GM12873 (cell line): ENCODE results near the gene ARHGAP45.

ENCODE experiments used
- TF ChIP-seq, protein P1 (sequence below): IDR thresholded peaks from 2 replicates; pipeline ENCODE4 v1.5.1; 2012; ENCODE audit warnings: low read depth, mild to moderate bottlenecking, moderate library complexity, low read length, control low read depth; ENCODE audit not compliant: insufficient read depth; ENCODE audit errors: missing control alignments

Gene ARHGAP45

DNA sequence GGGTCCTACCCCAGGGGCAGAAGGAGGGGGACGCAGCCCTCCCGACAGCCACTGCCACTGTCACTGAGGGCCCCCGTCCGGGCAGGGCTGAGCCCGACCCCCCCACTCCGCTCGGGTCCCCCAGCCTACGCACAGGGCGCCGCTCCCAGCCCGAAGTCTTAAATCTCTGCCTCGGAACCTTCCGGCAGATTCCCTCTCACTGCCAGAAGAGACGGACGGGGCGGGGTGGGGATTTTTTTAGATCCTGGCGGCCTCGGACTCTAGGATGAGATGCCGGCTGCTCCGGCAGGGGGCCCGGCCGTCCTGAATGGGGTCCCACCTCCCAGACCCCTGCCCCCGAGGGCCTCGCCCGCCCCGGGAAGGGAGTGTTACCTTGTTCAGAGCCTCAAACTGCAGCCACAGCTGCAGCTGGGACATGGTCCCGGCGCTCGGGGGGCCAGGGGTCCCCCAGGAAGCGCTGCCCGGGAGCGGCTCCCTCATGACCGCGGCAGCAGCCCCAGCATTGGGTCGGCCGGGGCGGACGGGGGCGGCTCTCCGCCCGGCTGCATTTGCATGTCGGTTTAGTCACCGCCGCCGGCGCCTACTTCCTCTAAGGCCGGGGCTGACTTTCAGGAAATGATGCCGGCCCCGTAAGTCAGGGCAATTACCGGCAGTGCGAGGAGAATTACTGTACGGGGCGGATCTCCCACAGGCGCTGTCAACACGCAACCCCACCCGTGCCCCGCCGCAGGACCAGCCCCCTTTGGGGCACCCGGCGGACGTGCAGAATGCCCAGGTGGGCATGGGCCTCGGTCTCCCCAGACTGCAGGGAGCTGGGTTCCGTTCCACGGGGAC is 65.0 kb downstream of the ARHGAP45 start:
- TF ChIP-seq, protein P1, sequence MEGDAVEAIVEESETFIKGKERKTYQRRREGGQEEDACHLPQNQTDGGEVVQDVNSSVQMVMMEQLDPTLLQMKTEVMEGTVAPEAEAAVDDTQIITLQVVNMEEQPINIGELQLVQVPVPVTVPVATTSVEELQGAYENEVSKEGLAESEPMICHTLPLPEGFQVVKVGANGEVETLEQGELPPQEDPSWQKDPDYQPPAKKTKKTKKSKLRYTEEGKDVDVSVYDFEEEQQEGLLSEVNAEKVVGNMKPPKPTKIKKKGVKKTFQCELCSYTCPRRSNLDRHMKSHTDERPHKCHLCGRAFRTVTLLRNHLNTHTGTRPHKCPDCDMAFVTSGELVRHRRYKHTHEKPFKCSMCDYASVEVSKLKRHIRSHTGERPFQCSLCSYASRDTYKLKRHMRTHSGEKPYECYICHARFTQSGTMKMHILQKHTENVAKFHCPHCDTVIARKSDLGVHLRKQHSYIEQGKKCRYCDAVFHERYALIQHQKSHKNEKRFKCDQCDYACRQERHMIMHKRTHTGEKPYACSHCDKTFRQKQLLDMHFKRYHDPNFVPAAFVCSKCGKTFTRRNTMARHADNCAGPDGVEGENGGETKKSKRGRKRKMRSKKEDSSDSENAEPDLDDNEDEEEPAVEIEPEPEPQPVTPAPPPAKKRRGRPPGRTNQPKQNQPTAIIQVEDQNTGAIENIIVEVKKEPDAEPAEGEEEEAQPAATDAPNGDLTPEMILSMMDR, result no peak

DNA sequence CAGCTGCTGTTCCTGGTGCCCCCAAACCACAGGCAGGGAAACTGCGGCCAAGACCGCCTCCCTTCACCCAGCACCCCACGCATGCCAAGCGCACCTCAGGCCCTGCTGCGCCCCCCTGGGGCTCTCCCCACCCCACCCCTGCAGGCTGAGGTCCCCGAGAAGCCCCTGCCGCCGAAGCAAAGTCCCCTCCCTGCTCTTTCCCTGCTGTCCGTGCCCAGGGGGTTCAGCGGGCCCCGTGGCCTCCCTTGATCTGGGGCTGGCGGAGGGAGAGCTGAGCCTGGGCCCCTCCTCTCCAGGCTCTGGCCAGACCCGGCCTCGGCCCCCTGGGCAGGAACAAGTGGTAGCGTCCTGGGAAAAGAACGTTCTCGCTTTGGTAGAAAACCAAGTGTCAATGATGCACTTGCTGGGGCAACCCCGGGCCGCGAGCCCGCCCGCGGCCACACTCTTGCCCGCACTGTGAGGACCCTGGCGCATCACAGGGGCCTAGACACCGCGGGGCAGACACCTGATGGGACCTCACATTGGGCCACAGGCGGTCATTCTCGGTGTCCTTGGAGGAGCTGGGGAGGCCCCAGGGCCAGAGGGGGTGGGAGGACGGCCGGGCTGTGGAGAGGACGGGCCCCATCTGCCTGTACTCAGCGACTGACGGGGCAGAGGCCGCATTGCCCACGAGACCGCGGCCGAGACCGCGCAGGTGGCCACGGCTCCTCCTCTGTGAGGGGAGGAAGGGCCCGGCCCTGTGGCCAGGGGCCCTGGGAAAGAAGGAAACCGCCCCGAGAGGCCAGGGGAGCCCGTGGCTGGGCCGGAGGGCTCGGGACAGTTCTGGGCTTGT is 65.8 kb downstream of the ARHGAP45 start:
- TF ChIP-seq, protein P1, result no peak

DNA sequence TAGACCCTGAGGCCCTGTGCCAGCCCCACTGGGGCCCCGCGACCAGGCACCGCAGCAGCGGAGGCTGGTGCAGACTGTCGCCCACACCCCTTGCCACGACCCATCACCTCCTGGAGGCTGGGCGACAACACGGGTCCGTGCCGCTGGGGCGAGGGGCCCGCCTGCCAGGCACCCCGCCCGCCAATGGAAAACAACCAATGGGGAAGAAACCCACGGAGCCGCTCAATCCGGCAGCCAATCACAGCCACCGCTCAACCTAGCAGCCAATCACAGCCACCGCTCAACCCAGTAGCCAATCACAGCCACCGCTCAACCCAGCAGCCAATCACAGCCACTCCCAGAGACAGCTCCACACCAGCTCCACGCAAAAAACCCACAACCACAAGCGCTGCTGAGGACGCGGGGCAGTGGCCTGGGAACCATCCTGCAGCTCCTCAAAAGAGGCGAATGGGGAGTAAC is 66.5 kb downstream of the ARHGAP45 start:
- TF ChIP-seq, protein P1, result no peak

DNA sequence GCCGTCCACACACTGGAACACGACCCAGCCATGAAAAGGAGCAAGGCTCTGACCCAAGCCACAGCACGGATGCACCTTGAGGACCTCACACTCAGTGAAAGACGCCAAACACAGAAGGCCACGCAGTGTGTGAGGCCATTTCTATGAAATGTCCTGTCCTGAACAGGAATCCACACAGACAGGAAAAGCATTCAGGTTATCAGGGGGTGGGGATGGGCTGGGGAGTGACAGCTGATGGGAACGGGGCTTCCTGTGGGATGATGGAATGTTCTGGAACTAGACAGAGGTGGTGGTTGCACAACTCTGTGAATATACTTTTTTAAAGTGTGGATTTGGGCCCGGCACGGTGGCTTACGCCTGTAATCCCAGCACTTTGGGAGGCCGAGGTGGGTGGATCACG is 67.5 kb downstream of the ARHGAP45 start:
- TF ChIP-seq, protein P1, result no peak

DNA sequence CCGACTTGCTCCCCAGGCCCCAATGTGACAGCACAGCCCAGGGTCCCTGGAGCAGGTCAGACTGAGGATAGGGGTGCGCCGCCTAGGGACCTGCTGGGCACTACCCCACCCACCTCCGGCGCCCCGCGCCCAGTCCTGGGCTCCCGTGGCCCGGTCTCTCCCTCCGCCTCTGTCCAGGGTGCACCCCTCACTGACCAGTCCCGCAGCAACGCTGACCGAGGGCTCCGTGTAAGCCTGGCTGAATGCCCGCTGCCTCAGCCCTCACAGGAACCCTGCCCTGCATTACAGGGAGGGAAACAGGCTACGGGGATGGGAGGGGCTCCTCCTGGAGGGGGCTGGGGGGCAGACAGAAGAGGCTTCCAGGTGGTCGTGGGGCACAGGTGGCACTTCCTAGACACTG is 68.5 kb downstream of the ARHGAP45 start:
- TF ChIP-seq, protein P1, result no peak

DNA sequence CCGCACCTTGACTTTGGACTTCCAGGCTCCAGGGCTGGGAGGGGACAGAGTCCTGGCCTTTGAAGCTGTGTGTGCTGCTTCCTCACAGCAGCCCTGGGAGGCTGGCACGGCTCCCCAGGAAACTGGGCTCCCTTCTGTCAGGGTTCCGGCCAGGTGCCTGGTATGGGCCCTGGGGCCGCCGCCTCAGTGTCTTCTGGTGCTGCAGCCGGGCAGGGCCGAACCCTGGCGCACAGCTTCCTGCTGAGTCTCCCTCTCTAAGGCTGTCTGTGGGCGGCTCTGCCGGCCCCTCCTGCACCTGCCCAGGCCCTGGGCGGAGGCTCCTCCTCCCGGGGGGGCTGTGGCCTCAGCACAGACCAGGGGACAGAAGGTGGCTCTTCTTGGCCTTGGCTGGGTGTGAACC is 69.2 kb downstream of the ARHGAP45 start:
- TF ChIP-seq, protein P1, result no peak
